VCaP (cell line): ENCODE measurements around the gene EBI3.

Experiments used
- H3K27ac ChIP-seq: fragments of 450-650 bp; 2 replicates; pipeline ENCODE4 v1.5.1; 2017
- TF ChIP-seq, protein P1 (sequence below): fragments of 450-650 bp; conservative IDR thresholded peaks from 2 replicates; pipeline ENCODE4 v1.5.1; 2017; ENCODE audit warnings: mild to moderate bottlenecking, moderate library complexity

EBI3 gene

DNA sequence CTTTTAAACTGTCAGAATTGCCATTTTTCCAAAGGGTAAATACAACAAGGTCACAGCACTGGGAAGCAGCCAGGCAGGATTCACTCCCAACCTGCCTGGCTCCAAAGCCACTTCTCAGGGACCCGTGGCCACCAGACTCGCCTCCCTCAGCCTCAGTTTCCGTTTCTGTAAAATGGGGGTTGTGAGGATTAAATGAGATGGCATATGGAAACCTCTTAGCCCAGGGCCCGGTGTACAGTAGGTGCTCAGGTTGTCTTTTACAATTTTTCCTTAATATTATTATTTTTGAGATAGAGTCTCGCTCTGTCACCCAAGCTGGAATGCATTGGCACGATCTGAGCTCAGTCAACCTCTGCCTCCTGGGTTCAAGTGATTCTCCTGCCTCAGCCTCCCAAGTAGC is 27.7 kb downstream of the EBI3 start:
- H3K27ac ChIP-seq: no peak overlapping the region
- TF ChIP-seq, protein P1, sequence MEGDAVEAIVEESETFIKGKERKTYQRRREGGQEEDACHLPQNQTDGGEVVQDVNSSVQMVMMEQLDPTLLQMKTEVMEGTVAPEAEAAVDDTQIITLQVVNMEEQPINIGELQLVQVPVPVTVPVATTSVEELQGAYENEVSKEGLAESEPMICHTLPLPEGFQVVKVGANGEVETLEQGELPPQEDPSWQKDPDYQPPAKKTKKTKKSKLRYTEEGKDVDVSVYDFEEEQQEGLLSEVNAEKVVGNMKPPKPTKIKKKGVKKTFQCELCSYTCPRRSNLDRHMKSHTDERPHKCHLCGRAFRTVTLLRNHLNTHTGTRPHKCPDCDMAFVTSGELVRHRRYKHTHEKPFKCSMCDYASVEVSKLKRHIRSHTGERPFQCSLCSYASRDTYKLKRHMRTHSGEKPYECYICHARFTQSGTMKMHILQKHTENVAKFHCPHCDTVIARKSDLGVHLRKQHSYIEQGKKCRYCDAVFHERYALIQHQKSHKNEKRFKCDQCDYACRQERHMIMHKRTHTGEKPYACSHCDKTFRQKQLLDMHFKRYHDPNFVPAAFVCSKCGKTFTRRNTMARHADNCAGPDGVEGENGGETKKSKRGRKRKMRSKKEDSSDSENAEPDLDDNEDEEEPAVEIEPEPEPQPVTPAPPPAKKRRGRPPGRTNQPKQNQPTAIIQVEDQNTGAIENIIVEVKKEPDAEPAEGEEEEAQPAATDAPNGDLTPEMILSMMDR: no peak

DNA sequence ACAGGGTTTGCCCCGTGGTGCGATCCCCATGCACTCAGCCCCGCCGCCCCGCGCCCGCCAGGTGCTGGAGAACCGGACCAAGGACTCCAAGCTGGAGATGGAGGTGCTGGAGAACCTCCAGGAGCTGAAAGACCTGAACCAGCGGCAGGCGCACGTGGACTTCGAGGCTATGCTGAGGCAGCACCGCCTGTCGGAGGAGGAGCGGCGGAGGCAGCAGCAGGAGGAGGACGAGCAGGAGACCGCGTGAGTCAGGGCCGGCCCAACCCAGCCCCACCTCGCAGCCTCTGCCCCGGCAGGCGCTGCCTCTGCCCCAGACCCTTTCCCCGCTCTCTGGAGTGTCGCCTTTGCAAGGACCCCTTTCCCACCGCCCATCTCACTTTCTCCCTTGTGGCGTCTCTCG is 28.9 kb downstream of the EBI3 start:
- no peak overlapping the region for H3K27ac ChIP-seq
- TF ChIP-seq, protein P1: no peak

DNA sequence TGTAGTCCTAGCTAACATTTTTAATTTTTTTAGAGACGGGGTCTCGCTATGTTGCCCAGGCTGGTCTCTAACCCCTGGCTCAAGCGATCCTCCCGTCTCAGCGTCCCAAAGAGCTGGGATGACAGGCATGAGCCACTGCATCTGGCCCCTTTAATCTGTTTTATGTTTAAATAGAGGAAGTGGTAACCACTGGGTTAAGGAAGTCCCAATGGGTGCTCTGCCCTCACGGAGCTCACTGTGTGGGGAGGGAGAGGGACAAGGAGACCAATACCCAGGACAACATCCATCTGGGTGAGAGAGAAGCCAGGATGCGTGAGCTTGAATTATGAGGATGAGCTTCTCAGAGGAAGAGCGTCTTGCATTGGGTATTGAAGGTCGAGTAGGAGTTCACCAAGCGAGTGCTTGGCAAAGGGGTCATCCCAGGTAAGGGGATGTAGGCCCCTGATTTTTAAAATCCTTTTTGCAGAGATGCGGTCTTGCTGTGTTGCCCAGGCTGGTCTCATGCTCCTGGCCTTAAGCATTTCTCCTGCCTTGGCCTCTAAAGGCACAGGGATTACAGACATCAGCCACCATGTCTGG is 31.4 kb downstream of the EBI3 start:
- TF ChIP-seq, protein P1: no peak
- H3K27ac ChIP-seq: no peak overlapping the region

DNA sequence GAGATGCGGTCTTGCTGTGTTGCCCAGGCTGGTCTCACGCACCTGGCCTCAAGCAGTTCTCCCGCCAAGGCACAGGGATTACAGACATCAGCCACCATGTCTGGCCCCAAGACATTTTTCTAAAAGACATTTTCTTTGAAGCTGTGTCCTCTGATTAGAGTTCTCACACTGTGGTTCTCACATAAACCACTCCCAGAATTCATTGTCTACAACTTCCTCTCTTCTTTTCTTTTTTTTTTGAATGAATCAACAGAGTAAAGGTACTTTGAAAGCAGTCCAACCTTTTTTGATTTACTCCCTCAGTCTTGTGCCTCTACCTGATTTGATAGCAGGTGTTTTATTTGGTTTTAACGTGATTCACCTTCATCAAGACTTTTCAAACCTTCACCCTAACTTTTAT is 35.5 kb downstream of the EBI3 start:
- TF ChIP-seq, protein P1: no peak
- H3K27ac ChIP-seq: no peak overlapping the region

DNA sequence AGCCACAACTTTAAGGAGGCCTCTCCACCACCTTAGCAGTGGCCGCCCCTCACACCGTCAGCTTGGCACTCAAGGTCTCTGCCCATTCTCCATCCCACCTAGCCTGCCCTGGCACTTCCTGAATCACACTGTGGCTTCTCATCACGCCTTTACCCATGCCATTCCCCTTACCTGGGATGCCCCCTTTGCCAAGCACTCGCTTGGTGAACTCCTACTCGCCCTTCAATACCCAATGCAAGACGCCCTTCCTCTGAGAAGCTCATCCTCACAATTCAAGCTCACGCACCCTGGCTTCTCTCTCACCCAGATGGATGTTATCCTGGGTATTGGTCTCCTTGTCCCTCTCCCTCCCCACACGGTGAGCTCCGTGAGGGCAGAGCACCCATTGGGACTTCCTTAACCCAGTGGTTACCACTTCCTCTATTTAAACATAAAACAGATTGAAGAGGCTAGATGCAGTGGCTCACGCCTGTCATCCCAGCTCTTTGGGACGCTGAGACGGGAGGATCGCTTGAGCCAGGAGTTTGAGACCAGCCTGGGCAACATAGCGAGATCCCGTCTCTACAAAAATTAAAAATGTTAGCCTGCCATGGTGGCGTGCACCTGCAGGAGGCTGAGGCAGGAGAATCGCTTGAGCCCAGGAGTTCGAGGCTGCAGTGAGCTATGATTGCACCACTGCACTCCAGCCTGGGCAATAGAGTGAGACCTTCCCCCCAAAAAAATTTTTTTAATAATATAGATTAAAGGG is 37.1 kb downstream of the EBI3 start:
- TF ChIP-seq, protein P1: no peak
- H3K27ac ChIP-seq: no peak overlapping the region

DNA sequence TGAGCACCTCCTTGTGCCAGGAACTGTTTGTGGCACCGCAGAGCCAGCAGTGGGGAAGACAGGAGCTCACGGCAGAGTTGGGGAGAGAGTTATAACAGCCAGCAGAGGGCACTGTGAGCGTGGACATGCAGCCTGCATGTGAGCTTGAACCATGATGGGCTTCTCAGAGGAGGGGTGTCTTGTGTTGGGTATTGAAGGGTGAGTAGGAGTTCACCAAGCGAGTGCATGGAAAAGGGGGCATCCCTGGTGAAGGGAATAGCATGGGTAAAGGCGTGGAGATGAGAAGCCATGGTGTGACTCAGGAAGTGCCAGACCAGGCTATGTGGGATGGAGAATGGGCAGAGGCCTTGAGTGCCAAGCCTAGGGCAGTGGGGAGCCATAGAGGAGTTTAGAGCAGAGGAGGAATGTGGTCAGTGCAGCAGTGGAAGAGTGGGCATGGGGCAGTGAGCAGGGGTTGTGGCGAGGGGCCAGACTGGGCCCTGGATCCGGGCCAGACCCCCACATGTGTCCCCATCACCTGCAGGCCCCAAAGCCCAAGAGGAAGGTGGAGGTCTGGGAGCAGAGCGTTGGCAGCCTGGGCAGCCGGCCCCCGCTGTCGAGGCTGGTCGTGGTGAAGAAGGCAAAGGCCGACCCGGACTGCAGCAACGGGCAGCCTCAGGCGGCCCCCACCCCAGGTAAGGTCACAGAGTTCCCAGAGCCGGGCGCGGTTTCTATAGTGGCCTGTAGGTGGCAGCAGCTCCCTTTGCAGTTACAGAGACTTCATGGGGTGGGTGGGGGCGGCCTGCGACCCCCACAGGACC is 38.0 kb downstream of the EBI3 start:
- TF ChIP-seq, protein P1: peak; percentile 84
- H3K27ac ChIP-seq: peak overlapping the region; percentile 22
